GM18951 (cell line): ENCODE data around the gene STK10.

Experiments used
- POLR2A ChIP-seq: IDR thresholded peaks from 4 replicates; pipeline ENCODE4 v1.6.1; 2011; ENCODE audit warnings: mild to moderate bottlenecking; ENCODE audit not compliant: insufficient read length, insufficient read depth; ENCODE audit errors: extremely low read depth
- in situ Hi-C: fragments of 300-500 bp; cut with MboI; formaldehyde crosslinking; loops from one replicate; pipeline ENCODE4 v1.12.0; 2022; ENCODE audit warnings: low sequenced_read_pairs, mixed read lengths, inconsistent platforms; ENCODE audit not compliant: unreplicated experiment

STK10 gene

DNA sequence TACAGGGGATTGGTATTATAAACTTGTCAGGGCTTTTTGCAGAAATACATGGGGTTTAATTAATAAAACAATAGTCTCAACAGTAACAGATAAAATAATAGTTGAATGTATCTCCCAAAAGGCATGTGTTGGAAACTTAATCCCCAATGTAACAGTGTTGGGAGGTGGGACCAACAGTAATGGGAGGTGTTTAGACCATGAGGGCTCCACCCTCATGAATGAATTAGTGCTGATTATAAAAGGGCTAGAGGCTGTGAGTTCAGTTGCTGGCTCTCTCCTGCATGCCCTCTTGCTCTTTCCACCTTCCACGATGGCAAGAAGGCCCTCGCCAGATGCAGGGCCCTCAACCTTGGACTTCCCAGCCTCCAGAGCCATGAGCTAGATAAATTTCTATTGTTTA lies 56.3 kb downstream of the STK10 start:
- no peak for TF ChIP-seq POLR2A
- in situ Hi-C loops = no loop called here

DNA sequence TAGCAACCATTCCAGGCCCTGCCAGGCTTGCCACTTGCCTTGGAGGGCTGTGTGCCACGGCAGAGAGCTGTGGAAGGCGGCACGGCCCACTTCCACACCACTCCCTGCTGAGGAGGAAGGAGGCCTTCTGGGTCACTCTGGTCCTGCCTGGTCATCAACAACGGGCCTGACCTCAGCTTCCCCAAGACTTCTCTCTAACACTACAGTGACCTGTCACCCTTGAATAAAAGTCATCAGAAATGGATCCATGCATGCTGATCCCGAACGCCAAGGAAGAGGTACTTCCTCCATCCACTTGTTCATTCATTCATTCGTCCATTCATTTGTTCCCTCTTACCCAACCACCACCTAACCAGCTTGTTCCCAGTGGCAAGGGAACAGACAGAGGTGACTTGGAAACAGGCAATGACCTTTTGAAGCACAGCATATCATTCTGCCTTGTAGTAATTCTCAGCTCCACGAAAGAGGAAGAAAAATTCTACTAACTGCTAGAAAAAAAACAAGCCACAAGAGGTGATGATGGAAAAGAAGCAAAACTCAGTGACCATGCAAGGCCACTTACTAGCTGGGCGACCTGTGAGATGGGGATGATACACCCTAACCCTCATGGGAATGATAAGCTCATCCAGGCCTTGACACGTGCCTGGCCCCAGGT lies 58.6 kb downstream of the STK10 start:
- in situ Hi-C loops = no loop called here
- TF ChIP-seq POLR2A = no peak

DNA sequence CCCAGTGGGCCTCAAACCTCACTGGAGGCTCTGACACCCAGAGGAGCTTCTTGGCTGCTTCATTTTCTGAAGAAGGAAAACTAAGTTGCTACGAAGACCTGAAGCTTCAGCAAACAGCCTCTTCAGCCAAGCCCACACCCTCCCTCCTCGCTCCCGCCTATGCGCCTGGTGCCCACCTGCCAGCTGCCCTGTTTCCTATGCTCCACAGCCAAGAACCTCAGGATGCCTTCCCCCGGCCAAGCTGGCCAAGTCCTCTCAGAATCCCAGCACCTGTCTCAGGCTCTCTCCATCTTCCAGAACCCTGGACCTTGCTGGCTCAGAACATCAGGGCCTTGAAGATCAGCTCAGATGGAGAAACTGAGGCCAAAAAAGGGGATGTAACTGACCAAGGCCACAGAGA lies 60.4 kb downstream of the STK10 start:
- no peak for TF ChIP-seq POLR2A
- in situ Hi-C loops = no loop called here

DNA sequence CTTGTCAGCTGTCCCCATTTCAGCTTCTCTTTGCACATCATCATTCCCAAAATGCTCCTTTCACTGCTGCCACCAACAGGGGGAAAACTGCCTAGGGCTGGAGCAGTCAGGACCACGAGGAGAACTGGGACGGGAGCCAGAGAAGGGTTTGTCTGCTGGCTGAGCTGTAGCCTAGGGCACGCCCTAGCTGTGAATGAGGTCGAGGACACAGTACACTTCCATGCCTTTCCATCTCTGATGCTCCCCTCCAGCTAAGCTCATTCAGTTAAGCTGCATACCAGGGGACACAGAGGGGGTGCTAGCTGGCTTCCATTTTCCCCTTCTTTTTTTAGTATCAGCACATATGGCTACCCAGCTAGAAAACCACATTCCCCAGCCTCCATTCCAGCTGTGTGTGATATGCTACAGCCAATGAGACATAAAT lies 64.7 kb downstream of the STK10 start:
- in situ Hi-C loops = no loop called here

DNA sequence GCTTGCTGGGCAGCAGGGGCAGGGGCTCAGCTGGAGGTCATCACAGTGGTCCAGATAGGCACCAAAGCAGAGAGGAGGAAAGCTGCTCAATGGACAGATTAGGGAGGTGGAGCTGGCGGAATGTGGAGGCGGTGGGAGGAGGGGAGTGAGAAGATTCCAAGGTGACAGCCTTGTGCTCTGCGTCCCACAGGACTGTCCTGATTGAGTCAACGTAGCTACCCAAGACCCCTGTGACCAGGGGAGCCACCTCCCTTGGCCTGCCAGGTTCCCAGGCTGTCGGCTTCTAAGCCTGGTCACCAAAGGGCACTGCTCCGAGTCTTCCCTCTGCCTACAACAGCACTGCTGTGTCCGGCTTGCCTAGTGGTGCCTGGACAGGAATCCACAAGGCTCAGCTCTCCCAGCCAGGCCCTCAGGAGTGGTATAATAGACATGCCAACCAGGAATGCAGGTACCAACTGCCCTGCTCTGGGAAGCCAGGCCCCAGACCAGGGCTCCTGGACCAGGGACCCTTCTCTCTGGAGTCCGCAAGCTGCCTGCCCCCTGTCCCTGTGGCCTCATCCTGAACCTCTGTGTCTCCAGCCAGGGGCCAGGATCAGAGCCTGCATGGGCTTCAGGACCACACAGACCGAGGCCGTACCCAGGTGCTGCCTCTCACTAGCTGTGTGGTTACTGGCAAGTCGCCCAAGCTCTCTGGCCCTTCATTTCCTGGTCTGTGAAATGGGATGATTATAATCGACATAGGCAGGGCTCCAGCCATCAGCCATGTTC lies 67.9 kb downstream of the STK10 start:
- TF ChIP-seq POLR2A = peak; percentile 9
- in situ Hi-C loops = loop anchor here (10.0 kb wide), 1 partner anchor 165 kb away; the partner anchor contains the start of gene UBTD2

More for the DNA sequence above, 64.7 kb downstream of the STK10 start:
- TF ChIP-seq POLR2A = no peak

DNA sequence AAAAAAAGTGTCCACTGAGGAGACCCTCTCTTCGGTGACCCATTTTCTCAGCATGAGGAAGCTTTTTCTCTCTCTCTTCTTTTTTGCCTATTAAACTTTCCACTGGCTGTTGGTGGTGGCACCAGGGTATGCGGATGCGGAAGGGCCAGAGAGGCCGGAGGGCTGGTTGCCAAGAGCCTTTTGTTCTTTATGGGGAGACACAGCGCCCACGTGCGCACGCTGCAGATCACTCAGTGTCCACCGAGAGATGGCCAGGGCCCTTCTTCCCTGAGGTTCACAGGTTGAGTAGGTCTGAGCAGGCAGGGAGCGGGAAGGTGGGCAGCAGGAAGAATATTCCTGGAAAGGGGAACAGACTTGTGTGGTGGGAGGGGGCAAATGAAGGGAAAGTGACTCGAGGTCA lies 69.1 kb downstream of the STK10 start:
- no peak for TF ChIP-seq POLR2A
- in situ Hi-C loops = loop anchor here (10.0 kb wide), 1 partner anchor 166 kb away; the partner anchor contains the start of gene UBTD2

DNA sequence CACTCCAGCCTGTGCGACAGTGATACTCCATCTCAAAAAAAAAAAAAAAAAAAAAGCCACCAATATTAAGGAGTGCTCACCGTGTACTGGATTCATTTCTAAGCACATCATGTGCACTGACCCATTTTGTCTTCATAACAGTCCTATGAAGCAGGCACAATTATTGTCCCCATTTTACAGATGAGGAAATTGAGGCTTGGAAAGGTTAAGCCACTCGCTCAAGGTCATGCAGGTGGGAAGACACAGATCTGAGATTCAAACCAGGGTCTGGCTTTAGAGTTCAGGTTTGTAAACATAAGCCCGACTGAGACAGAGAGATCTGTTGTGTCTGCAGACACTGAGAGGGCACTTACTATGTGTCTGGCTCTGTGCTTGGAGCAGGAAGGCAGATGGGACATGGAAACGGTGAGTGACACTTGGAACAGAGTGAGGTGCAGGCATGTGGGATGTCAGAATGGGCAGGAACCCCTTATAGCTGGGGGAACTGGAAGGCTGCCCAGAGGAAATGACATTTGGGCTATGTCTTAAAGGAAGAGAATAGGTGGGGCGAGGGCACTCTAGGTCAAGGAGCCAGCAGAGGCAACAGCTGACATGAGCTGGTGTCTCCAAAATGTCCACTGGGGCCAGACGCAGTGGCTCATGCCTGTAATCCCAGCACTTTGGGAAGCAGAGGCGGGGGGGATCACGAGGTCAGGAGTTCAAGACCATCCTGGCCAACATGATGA lies 69.9 kb downstream of the STK10 start:
- in situ Hi-C loops = loop anchor here (10.0 kb wide), 1 partner anchor 167 kb away; the partner anchor contains the start of gene UBTD2
- TF ChIP-seq POLR2A = no peak

DNA sequence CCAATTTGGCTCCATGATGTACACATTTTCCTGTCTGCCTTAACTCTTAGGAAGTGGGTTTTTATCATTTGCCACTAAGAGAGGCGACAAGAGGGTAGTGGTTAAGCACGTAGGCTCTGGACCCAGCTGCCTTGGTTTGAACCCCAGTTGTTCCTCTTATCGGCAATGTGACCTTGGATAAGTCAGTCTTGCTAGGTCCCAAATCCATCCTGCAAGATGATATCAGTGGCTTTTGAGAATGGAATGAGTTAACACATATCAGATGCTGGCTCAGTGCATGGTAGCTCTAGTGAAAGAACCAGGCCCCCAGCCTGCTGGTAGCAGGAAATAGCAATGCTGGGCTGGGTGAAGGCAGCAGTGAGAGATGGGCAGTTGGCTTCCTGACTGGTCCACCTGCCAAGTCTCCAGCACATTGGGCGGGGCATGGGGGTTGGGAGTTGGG lies 72.5 kb downstream of the STK10 start:
- in situ Hi-C loops = loop anchor here (10.0 kb wide), 1 partner anchor 169 kb away; the partner anchor contains the start of gene UBTD2
- TF ChIP-seq POLR2A = no peak

DNA sequence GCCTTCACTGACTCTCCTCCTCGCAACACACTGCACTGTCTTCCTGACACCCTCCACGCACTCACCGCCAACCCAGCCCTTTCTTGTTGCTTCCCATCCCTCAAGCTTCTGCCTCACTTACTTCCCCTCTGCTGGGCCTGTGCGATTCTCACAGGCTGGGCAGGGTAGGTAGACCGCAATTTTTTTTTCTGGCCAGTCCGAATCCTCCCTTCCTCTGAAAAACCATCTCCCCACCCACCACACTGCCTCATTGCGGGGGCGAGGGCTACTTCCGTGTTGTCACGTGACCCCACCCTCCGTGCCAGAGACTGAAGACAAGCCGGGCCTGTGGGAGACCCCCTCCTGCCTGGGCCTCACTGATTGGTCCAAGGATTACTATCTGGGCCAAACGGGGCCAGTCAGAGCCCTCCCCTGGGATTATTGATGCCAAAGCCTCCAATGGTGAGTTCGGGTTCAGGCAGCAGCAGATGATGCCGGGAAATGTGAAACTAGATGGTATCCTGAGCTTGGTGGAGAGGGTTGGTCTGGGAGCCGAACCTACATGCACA lies 73.1 kb downstream of the STK10 start:
- TF ChIP-seq POLR2A = peak; percentile 63
- in situ Hi-C loops = loop anchor here (10.0 kb wide), 1 partner anchor 170 kb away; the partner anchor contains the start of gene UBTD2

DNA sequence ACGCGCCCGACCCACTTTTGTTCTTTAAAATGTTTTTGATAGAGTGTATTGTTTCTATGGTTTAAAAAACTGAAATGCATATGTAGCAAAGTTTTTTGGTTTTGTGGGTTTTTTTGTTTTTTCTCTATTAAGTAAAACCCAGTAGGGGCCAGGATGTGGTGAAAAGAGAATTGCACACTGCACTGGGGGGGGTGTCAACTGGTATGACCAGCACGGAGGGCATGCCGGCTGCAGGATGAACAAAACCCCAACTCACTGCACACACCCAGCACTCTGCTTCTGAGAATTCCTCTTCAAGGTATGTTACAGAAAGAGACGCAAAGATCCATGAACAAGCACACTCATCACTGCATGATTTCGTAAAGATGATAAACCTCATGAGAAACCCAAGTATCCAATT lies 75.0 kb downstream of the STK10 start:
- in situ Hi-C loops = loop anchor here (10.0 kb wide), 1 partner anchor 172 kb away; the partner anchor contains the start of gene UBTD2
- no peak for TF ChIP-seq POLR2A

DNA sequence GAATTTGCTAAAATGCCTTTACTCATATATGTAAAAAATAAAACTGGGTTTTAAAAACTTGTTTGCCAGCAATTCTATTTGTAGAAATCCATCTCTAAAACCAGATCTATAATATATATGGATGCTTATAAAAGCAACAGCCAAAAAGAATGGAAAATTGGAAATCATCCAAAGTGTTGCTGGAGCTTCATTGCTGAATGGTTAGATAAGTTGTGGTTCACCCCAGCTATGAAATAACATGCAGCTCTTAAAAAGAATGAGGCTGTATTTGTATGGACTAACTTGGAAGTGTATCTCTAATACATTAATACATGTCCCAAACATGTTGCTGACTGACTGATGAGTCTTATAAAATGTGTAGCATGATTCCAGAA lies 76.2 kb downstream of the STK10 start:
- no peak for TF ChIP-seq POLR2A
- in situ Hi-C loops = loop anchor here (10.0 kb wide), 1 partner anchor 173 kb away; the partner anchor contains the start of gene UBTD2

DNA sequence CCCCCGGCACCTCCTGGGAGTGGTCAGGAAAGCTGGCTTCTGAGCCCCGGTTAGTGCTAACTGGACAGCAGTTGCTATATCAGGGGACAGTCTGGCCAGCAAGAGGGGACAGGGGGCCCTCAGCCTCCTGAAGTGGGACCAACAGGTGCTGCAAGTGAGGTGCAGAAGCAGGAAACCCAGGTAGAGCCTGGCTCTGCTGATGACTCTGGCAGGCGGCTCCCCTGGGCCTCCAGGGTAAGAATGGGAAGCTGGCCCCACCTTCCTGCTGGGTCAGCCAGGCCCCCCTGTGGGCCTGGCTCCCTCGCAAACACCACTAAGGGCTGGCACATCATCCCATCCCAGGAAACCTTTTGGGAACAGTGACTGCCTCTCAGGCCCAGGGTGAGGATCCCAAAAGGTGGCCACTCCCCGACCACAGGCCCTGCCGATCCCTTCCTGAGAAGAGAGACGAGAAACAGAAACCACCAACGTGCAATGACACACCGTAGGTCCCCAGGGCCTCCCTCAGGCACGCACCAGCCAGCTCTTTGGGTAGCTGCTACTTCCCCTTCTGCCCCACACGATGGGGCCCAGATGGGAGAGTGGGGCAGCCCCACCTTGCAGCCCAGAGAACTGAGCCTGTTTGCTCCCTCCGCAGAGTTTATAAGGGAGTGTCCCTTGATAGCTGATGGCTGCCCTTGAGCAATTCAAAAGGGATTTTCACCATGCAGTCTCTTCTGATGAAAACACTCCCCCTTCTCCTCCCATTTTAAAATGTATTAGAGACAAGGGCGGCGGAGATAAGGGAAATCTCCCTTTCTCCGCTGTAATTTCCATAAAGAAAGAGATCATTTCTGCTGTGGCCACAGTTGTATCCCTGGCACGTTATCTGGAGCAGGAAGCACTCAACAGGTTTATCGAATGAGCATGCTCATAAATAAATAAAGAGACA lies 76.8 kb downstream of the STK10 start:
- TF ChIP-seq POLR2A = no peak
- in situ Hi-C loops = loop anchor here (10.0 kb wide), 1 partner anchor 174 kb away; the partner anchor contains the start of gene UBTD2
